Measurements from ENCODE around the gene USP15.
"Not testable (repeated sequence)": the region's sequence is repeated elsewhere in the genome, so short reads cannot be mapped to it uniquely, and the experiment has no call there.

Gene USP15

DNA sequence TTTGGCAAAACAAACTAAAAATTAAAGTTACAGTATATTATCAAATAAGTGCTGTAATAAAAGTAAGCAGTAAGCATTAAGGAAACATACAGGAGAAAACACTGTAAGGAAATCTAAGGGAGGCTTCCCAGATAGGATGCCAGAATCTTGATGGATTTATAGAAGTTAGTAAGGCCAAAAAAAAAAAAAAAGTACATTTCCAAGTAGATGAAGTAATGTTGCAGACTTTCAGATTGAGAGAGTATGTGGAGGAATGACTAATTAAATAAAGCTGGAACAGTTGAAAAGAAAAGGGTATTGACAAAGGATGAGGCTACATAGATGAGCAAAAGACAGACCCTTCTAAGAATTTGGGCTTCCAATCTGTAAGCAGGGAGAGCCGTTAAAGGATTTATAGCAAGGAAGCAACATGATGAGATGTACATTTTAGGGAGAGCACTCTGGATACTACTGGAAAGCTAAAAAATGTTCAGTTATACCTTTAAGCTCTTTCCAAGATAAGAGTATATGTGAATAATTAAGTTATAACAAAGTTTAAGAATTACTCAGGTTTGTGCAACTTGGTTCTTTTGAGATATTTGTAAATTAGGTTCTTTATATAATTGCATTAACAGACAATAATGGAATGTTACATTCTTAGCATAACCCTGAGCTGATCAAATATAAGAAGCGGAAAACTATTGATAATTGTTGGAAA is 119.0 kb downstream of the USP15 start:
- no peak for DNase-seq

DNA sequence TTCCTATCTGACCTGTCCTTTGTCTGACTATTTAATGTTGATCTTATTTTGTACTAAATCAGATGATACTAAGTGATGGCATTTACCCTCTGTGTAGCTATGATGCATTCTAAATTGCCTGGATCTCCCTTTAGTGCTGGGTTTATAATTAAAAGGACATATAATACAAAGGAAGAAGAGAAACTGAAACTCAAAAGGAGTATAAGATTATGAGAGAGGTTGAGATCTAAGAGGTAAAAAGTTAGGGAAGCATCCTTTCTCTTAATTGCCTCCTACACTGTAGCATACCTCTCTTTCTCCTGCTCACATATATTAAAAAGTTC is 119.5 kb downstream of the USP15 start:
- no peak for DNase-seq

GRCh38 chr12:62382526-62382925 is 122.3 kb downstream of the USP15 start:
- DNase-seq = no peak

- DNase-seq = no peak
Measured at GRCh38 chr12:62396750-62397149, 136.5 kb downstream of the USP15 start.

DNA sequence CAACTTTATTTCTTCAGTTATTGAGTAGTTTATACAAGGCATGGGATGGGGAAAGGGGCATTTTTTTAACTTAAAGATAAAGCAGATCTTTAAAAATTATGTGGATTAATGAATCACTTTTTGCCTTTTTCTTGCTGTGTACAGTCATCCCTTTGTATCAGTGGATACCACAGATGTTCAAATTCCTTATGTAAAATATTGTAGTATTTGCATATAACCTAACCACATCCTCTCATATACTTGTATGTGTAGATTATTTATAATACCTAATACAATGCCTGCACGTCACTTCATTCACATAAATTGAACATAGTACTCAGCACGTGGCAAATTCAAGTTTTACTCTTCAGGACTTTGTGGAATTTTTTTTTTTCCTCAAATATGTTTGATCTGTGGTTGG is 139.9 kb downstream of the USP15 start:
- DNase-seq = no peak

DNA sequence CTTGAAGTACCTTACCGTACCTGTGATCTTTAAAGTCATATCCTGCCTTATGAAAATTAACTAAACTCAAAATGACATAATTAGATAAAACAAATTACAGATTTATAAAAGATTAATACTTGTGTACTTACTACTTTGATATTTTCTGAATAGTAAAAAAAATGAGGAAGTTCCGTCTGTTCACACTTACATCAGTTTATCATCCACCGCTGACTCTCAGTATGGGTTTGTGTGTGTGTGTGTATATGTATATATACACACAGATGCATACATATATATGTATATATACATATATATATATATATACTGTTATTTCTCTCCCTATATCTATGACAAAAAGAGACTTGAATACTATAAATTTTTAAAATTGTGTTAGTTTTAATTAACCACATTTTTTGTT is 141.4 kb downstream of the USP15 start:
- DNase-seq = no peak

DNA sequence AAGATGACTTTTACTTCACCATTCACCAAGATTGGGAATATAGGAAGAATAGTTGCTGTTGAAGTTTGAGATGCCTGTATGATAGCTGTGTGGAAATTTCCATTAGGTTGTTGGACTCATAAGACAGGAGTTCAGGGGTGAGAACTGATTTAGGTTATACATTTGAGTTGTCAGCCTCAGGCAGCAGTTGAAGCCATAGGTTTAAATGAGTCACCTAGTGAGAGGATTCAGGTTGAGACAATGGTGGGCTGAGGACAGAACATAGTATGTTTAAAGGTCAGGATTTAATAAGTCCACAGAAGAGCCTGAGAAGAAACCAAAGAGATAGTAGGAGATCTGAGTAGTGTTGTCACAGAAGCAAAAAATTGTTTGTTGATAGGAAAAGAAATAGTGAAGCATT is 142.8 kb downstream of the USP15 start:
- DNase-seq = no peak

- DNase-seq = no peak
Measured at GRCh38 chr12:62407587-62407986, 147.4 kb downstream of the USP15 start.

DNA sequence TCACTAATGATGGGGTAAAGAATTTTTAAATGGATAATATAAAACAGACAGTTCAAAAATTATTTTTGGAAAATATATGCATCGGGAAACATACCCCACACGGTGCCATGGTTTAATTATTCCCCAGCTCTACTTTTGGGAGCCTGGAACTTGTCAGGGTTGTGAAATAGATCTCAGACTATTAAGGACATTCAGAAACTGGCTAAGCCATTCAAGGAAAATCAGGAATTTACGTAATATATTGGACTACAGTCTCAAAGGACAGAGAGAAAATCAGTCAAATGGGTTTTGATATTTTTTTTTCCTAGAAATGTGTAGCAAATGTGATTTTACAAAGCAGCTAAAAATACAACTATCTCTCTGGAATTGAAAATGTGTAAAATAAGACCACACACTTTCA is 148.9 kb downstream of the USP15 start:
- no peak for DNase-seq

DNA sequence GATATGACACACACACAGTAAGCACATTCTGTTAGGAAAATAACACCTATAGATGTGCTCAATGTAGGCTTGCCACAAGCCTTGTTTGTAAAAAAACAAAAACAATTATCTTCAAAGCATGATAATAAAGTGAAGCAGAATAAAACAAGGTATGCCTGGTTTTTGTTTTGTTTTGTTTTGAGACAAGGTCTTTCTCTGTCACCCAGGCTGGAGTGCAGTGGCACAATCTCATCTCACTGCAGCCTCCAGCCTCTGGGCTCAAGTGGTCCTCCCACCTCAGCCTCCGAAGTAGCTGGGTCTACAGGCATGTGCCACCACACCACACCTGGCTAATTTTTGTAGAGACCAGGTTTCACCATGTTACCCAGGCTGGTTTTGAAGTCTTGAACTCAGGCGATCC is 154.0 kb downstream of the USP15 start:
- no peak for DNase-seq

GRCh38 chr12:62426089-62426488 is 165.9 kb downstream of the USP15 start:
- DNase-seq = no peak

GRCh38 chr12:62429457-62429856 is 169.3 kb downstream of the USP15 start:
- no peak for DNase-seq

DNA sequence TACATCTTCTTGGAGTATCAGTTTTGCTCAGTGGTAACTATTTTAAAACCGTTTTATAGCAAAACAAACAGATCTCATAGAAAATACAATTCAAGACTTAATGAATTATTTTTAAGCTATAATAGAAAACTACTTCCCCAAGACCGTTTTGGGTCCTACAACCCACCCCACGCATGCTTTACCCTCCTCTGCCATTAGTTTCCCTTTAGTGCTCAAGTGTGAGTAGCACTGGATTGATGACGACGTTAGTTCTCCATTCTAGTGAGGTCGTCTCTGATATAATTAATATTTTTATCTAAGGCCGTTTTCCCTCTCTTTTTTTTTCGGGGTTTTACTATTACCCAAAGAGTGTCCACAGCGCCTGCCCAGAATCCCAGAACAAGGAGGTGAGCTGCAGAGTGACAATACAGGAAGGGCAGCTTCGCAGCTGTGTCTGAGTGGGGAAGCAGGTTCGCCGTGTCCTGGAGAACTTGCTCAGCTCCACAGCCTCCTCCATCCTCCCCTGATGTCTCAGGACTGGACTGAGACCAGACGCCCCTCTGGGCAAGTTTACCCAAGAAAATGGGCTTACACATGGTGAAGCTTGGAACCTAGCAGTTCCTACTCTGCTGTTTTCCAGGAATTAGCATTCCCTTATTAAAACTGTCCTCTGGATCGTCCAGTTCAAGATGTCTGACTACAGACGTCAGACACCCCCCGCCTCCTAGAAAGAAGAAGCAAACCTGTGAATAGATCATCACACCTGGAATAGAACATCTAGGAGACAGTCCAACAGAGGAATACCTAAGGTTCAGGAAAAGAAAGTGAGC is 174.5 kb downstream of the USP15 start:
- peak in 1 of 2 donors; percentile 20 for DNase-seq

GRCh38 chr12:62435303-62436163 is 175.3 kb downstream of the USP15 start:
- DNase-seq = peak in 1 of 2 donors; percentile 51

GRCh38 chr12:62436164-62436503 is 175.9 kb downstream of the USP15 start:
- no peak for DNase-seq

DNA sequence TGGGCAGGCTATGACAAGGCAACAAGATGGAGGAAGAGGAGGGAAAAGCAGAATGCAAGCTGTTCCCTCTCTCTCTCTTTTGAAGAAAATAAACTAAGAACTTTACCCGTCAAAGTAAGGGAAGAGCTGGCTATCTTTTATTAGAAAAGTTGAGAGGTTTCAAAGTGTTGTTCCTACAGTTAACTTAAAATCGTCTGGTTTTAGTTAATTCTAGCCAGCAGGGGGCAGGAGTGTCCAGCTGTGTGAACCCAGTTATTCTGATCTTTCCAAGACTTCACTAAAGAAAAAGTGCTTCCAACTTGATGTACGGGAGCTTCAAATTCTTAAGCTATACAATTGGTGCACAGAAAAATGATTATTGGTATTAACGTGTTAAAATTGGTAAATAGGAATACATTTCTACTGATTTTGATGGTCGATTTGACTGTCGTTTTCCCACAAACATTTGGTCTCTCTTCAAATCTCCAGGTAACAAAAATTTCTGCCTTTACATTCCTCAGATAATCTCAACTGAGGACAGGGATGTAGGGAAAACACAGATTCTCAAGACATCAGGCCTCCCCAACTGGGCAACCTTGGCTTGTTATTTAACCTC is 178.0 kb downstream of the USP15 start:
- DNase-seq = peak in 1 of 2 donors; percentile 29

DNA sequence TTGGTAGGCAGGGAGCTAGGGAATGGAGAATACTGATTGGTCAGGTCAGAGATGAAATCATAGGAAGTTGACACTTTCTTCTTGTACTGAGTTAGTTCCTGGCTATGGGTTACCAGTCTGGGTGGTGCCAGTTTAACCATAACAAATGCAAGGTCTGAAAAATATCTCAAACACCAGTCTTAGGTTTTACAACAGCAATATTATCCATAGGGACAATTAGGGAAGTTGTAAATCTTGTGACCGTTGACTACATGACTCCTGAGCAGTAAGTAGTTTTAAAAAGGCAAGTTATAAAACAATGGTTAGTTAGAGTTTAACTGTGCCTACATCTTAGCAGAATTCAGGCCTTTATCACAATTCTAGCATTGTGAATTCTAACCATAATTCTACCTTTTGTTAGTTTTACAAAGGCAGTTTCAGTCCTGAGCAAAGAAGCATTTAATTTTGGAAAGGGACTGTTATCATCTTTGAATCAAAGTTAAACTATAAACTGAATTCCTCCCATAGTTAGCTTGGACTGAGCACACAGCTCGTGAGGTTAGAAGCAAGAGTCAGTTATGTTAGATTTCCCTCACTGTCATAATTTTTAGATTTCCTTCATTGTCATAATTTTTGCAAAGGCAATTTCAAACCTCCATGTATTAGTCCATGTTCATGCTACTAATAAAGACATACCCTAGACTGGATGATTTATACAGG is 186.7 kb downstream of the USP15 start:
- DNase-seq = no peak

DNA sequence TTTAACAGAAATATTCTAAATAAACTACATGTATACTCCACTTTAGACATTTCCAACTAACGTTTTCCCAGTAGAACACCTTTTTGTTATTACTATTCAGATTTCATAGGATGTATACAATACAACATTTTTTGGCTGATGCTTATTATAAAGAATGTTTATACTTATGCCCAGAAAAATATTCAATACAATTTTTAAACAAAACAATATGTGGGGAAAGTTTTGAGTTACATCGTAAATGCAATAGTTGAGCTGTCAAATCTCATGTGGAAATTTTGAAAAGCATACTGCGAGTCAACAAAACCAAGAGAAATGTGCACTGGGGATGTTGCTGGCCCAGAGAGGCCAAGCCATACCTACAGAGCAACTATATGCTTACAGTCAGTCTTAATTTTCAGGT is 188.2 kb downstream of the USP15 start:
- no peak for DNase-seq

DNA sequence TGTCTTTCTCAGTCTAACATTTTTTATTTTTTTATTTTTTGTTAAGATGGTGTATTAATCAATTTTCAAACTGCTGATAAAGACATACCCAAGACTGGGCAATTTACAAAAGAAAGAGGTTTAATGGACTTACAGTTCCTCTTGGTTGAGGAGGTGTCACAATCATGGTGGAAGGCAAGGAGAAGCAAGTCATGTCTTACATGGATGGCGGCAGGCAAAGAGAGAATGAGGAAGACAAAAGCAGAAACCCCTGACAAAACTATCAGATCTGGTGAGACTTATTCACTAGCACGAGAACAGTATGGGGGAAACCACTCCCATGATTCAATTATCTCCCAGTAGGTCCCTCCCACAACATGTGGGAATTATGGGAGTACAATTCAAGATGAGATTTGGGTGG is 195.2 kb downstream of the USP15 start:
- not testable (repeated sequence) for DNase-seq

DNA sequence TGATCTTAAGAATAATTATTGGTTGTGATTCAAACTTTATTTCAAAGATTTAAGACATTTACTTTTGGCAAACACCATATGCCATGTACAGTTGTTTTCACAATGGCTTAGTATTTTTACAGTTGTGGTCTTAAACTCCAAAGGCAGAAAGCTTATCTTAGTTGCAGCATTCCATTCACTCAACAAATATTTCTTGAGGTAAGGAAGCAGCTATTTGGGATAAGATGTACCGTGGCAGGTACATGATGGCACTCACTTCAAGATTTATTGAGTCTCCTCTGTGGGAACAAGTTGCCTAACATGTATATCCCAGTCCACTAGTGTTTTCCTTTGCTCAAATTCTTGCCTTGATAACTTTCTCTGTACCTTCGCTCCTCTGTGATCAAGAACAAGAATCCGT is 198.4 kb downstream of the USP15 start:
- DNase-seq = no peak

- no peak for DNase-seq
Measured at GRCh38 chr12:62459976-62460375, 199.8 kb downstream of the USP15 start.

GRCh38 chr12:62461171-62461837 is 201.1 kb downstream of the USP15 start:
- not testable (repeated sequence) for DNase-seq

Measured in bone marrow (tissue), 2 donors.